Endothelial cell of umbilical vein (primary cell): ENCODE results near the gene NEB. TPM values are rescaled to one million over a fixed set of nuclear protein-coding genes. Genes with fewer than 3 reads are reported as not detected.

Experiments used
- BruUV-seq: library from RNA; stranded (reverse); fragments of 400-500 nt; replicated peaks from 2 replicates; lab custom pipeline; 2021; lab: Mats Ljungman, UMichigan
- CTCF ChIA-PET: fragments of 300-600, 350-600 bp; sonication (Branson Sonifier 250); formaldehyde crosslinking; loops from one replicate; lab custom pipeline; 2021; ENCODE audit warnings: antibody characterized with exemption, inconsistent platforms; lab: Charles Lee
- POLR2A ChIA-PET: fragments of 300-600, 350-600 bp; sonication (Branson Sonifier 250); formaldehyde crosslinking; loops from one replicate; lab custom pipeline; 2021; ENCODE audit warnings: antibody characterized with exemption, inconsistent platforms; lab: Charles Lee
- DNase-seq: peaks from one replicate; pipeline ENCODE4 v3.0.0-alpha.2; 2011; ENCODE audit warnings: low read depth, low spot score
- FAIRE-seq: peaks from 2 replicates; lab custom pipeline; 2011; peaks lifted over from hg19 to GRCh38; lab: Jason Lieb, UNC
- H2AFZ ChIP-seq: 2 replicates; pipeline ENCODE4 v1.6.0; 2012; ENCODE audit warnings: low read depth, low read length, control low read depth, inconsistent platforms
- H3K27ac ChIP-seq: 2 replicates; pipeline ENCODE4 v1.5.1; 2011; ENCODE audit warnings: low read depth, mild to moderate bottlenecking, control low read depth, low read length, moderate library complexity; ENCODE audit not compliant: insufficient read depth
- H3K27me3 ChIP-seq, 2 experiments: 2 replicates each; pipeline versions ENCODE4 v1.6.0 to v1.6.1; 2011; ENCODE audit warnings: low read length in 2 of 2, mixed read lengths in 1 of 2; ENCODE audit not compliant: control insufficient read depth in 2 of 2, insufficient read depth in 2 of 2
- H3K36me3 ChIP-seq, 2 experiments: 2 replicates in 1 of 2; 3 replicates in 1 of 2; pipeline ENCODE4 v1.5.1; 2011; ENCODE audit warnings: low read length in 2 of 2, mild to moderate bottlenecking in 1 of 2, moderate library complexity in 1 of 2; ENCODE audit not compliant: control insufficient read depth in 2 of 2, insufficient read depth in 2 of 2; ENCODE audit errors: extremely low read depth in 1 of 2
- H3K4me1 ChIP-seq: 3 replicates; pipeline ENCODE4 v1.5.1; 2011; ENCODE audit warnings: mild to moderate bottlenecking, low read length; ENCODE audit not compliant: control insufficient read depth, insufficient read depth; ENCODE audit errors: extremely low read depth
- H3K4me2 ChIP-seq: 2 replicates; pipeline ENCODE4 v1.6.1; 2011; ENCODE audit warnings: low read length, control low read depth, mixed read lengths; ENCODE audit not compliant: insufficient read depth
- H3K4me3 ChIP-seq, 3 experiments: fragments of 200-600 bp in 1 of 3; sonication (generic), shearing (Covaris generic) in 1 of 3; replicated peaks in 1 of 3; 2 replicates each; pipeline ENCODE4 v1.5.1; 2011 to 2016; ENCODE audit warnings: control low read depth in 3 of 3, low read length in 3 of 3, mild to moderate bottlenecking in 2 of 3, inconsistent platforms in 1 of 3, low read depth in 1 of 3, moderate library complexity in 1 of 3; ENCODE audit not compliant: insufficient read depth in 1 of 3
- H3K79me2 ChIP-seq: 2 replicates; pipeline ENCODE4 v1.6.0; 2012; ENCODE audit warnings: low read length, inconsistent platforms; ENCODE audit not compliant: control insufficient read depth, insufficient read depth
- H3K9ac ChIP-seq: replicated peaks from 2 replicates; pipeline ENCODE3; 2011; ENCODE audit warnings: low read length, control low read depth; ENCODE audit not compliant: insufficient read depth; ENCODE audit errors: extremely low read depth
- H3K9me1 ChIP-seq: replicated peaks from 3 replicates; pipeline ENCODE4 v1.6.0; 2011; ENCODE audit warnings: mild to moderate bottlenecking, low read length; ENCODE audit not compliant: control insufficient read depth, insufficient read depth; ENCODE audit errors: extremely low read depth
- H3K9me3 ChIP-seq: replicated peaks from 2 replicates; pipeline ENCODE4 v1.5.1; 2012; ENCODE audit warnings: low read length, inconsistent platforms; ENCODE audit not compliant: control insufficient read depth, insufficient read depth
- H4K20me1 ChIP-seq: replicated peaks from 2 replicates; pipeline ENCODE3; 2011; ENCODE audit warnings: mild to moderate bottlenecking, low read length; ENCODE audit not compliant: control insufficient read depth, insufficient read depth; ENCODE audit errors: extremely low read depth
- EZH2 ChIP-seq: IDR thresholded peaks from 2 replicates; pipeline ENCODE4 v1.6.1; 2012; ENCODE audit warnings: borderline replicate concordance, low read depth, mild to moderate bottlenecking, moderate library complexity, low read length, inconsistent platforms; ENCODE audit not compliant: severe bottlenecking
- FOS ChIP-seq: IDR thresholded peaks from 2 replicates; pipeline ENCODE4 v1.6.1; 2011; ENCODE audit warnings: mild to moderate bottlenecking, low read length, moderate library complexity, borderline replicate concordance; ENCODE audit not compliant: insufficient read depth
- GATA2 ChIP-seq: IDR thresholded peaks from 2 replicates; pipeline ENCODE4 v1.7.0; 2011; ENCODE audit warnings: low read depth, mild to moderate bottlenecking, moderate library complexity, mixed read lengths, low read length; ENCODE audit not compliant: insufficient read length, insufficient read depth
- JUN ChIP-seq: IDR thresholded peaks from 2 replicates; pipeline ENCODE4 v1.6.1; 2011; ENCODE audit warnings: borderline replicate concordance, low read depth; ENCODE audit not compliant: insufficient read length, insufficient read depth
- MYC ChIP-seq: IDR thresholded peaks from one replicate; pipeline ENCODE4 v1.6.1; 2011; ENCODE audit warnings: mild to moderate bottlenecking, low read depth, low read length
- POLR2A ChIP-seq: IDR thresholded peaks from 2 replicates; pipeline ENCODE4 v1.6.1; 2012; ENCODE audit warnings: low read depth, mild to moderate bottlenecking, control low read depth, low read length
- POLR2AphosphoS5 ChIP-seq: IDR thresholded peaks from 2 replicates; pipeline ENCODE4 v1.6.1; 2012; ENCODE audit warnings: low read depth, mild to moderate bottlenecking, control low read depth, low read length, moderate library complexity; ENCODE audit not compliant: insufficient read depth
- dilution Hi-C: fragments of 300-500 bp; cut with MboI; formaldehyde crosslinking; loops from one replicate; pipeline ENCODE4 v1.15.0; 2019; ENCODE audit warnings: low sequenced_read_pairs; ENCODE audit not compliant: extremely low pct_ligation_motif_present
- intact Hi-C: fragments of 100-400 bp; cut with micrococcal nuclease; formaldehyde crosslinking; loops from one replicate; pipeline ENCODE4 v1.10.0; 2022
- polyA plus RNA-seq, 4 experiments: library from polyadenylated mRNA; depleted of rRNA in 3 of 4; stranded (reverse) in 3 of 4; unstranded in 1 of 4; fragments of >200 nt; gene quantifications; 2 replicates each; pipeline versions ENCODE4 v1.2.1 to v1.2.3, GENCODE V29; 2011 to 2012; ENCODE audit warnings: missing spikeins in 1 of 4
- total RNA-seq: library from RNA; stranded (reverse); gene quantifications from 2 replicates; pipeline ENCODE4 v1.2.3, GENCODE V29; 2021
- TF ChIP-seq, protein P1 (sequence below): IDR thresholded peaks from 2 replicates; pipeline ENCODE4 v1.6.1; 2011; ENCODE audit not compliant: insufficient read depth, insufficient read length
- TF ChIP-seq, protein P2 (sequence below), 2 donors: IDR thresholded peaks; 1 replicate in 1 of 2; 2 replicates in 1 of 2; pipeline ENCODE4 v1.5.1; 2011; ENCODE audit warnings: low read length in 2 of 2, mild to moderate bottlenecking in 2 of 2, moderate library complexity in 2 of 2, control low read depth in 1 of 2, inconsistent platforms in 1 of 2, low read depth in 1 of 2; ENCODE audit not compliant: insufficient read depth in 1 of 2; ENCODE audit errors: extremely low read depth in 1 of 2

NEB gene
- total and polyA plus RNA-seq, 2 donors (not counting 3 experiments of a cell fraction or from before 2014, with no cell fraction given), result 0.84 to 1.8 TPM

DNA sequence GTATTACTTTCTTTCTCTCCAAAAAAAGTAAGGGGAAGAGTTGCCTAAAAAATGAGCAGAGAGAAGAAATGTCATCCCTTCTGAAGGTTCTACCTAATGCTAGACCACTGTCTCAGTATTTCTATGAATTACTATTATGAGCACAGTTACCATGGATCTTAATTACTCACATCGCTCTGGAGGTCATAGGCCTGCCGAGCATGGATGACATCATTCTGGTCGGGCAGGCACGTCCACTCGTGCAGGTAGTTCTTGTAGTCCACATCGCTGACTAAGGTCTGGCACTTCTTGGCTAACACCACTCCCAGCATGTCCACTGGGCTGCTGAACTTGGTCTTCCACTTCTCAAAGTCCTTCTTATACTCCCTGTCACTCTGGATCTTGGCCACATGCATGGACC lies 106.9 kb downstream of the NEB start:
- Histone ChIP-seq H3K9ac (no peak overlapping the region), H4K20me1 (no peaks in the 10 kb centered on the region), H3K4me1 (no peaks in the 10 kb centered on the region), H3K9me3 (no peaks in the 10 kb centered on the region), H3K9me1 (no peaks in the 10 kb centered on the region), H3K36me3 (no peaks in the 10 kb centered on the region), H3K27ac (no peak overlapping the region), H2AFZ (no peak overlapping the region), H3K27me3 (no peaks in the 10 kb centered on the region), H3K4me2 (no peak overlapping the region), H3K4me3 (no peak overlapping the region), H3K79me2 (no peaks in the 10 kb centered on the region)
- TF ChIP-seq, protein P1, sequence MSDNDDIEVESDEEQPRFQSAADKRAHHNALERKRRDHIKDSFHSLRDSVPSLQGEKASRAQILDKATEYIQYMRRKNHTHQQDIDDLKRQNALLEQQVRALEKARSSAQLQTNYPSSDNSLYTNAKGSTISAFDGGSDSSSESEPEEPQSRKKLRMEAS, result no peak
- TF ChIP-seq MYC (no peak), EZH2 (no peak), FOS (no peak), POLR2A (no peak), GATA2 (no peak), JUN (no peak), POLR2AphosphoS5 (no peak)
- TF ChIP-seq, protein P2, sequence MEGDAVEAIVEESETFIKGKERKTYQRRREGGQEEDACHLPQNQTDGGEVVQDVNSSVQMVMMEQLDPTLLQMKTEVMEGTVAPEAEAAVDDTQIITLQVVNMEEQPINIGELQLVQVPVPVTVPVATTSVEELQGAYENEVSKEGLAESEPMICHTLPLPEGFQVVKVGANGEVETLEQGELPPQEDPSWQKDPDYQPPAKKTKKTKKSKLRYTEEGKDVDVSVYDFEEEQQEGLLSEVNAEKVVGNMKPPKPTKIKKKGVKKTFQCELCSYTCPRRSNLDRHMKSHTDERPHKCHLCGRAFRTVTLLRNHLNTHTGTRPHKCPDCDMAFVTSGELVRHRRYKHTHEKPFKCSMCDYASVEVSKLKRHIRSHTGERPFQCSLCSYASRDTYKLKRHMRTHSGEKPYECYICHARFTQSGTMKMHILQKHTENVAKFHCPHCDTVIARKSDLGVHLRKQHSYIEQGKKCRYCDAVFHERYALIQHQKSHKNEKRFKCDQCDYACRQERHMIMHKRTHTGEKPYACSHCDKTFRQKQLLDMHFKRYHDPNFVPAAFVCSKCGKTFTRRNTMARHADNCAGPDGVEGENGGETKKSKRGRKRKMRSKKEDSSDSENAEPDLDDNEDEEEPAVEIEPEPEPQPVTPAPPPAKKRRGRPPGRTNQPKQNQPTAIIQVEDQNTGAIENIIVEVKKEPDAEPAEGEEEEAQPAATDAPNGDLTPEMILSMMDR (IDR thresholded peaks at IDR 0.05; ENCODE audit: extremely low read depth in 1 of 2, insufficient read depth in 1 of 2, low read depth in 1 of 2, low read length in 2 of 2), result no peak
- DNase-seq (no peak), FAIRE-seq (no peak)
- intact Hi-C loops, result no loop called here
- ChIA-PET CTCF (no interaction called here), POLR2A (no interaction called here)
- dilution Hi-C loops, result no loop called here
- no TSS peak for BruUV-seq
